OCI-LY3 (cell line): ENCODE data around the gene CYP2W1.
"Not testable (repeated sequence)": the region's sequence is repeated elsewhere in the genome, so short reads cannot be mapped to it uniquely, and the experiment has no call there.

Experiments
- CTCF ChIP-seq: fragments of 200-600, 300-600 bp; sonication (generic); IDR thresholded peaks from 2 replicates; pipeline ENCODE4 v1.5.1; 2014; ENCODE audit warnings: antibody characterized with exemption, low read length, low read depth
- EZH2phosphoT487 ChIP-seq: fragments of 200-600 bp; shearing (Covaris generic); IDR thresholded peaks from 2 replicates; pipeline ENCODE4 v1.6.1; 2018; ENCODE audit warnings: antibody characterized with exemption, mixed run types, low read depth

DNA sequence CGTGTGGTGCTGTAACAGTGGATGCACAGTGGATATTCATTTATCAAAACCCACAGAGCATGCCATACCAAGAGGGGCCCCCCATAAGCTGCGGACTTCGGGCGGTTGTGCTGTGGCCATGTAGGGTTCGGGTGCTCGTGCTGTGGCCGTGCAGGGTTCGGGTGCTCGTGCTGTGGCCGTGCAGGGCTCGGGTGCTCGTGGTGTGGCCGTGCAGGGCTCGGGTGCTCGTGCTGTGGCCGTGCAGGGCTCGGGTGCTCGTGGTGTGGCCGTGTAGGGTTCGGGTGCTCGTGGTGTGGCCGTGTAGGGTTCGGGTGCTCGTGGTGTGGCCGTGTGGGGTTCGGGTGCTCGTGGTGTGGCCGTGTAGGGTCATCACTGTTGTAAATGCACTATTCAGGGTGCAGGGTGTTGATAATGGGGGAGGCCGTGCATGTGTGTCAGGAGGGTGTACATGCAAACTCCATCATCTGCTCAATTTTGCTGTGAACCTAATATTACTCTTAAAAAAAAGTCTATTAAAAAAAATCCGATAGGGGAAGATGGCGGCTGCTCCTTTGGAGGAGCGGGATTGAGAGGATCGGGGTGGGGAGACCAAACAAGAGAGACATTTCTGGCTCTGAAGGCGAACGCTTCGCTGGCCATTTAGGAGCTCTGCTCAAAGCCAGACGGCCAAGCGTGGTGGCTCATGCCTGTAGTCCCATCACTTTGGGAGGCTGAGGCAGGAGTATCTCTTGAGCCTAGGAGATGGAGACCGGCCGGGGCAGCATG, 53.4 kb downstream of the CYP2W1 start:
- not testable (repeated sequence) for TF ChIP-seq CTCF, EZH2phosphoT487
